Fibroblast of lung (primary cell): ENCODE results near the gene VWA3B. TPM values are rescaled to one million over a fixed set of nuclear protein-coding genes. Genes with fewer than 3 reads are reported as not detected.

Experiments used
- DNase-seq, 2 donors: peaks; one replicate each; pipeline versions ENCODE4 v3.0.0 to v3.0.0-alpha.2; 2010; ENCODE audit warnings: low read depth in 2 of 2
- H2AFZ ChIP-seq: 2 replicates; pipeline ENCODE4 v1.5.1; 2012; ENCODE audit warnings: low read length, control low read depth, inconsistent platforms
- H3K27ac ChIP-seq: 2 replicates; pipeline ENCODE4 v1.5.1; 2011; ENCODE audit warnings: low read length, control low read depth; ENCODE audit not compliant: insufficient read depth
- H3K27me3 ChIP-seq: 2 replicates; pipeline ENCODE4 v1.5.1; 2011; ENCODE audit warnings: mild to moderate bottlenecking, low read length; ENCODE audit not compliant: control insufficient read depth, insufficient read depth
- H3K36me3 ChIP-seq: 2 replicates; pipeline ENCODE4 v1.5.1; 2011; ENCODE audit warnings: low read length; ENCODE audit not compliant: control insufficient read depth, insufficient read depth
- H3K4me1 ChIP-seq: 2 replicates; pipeline ENCODE4 v1.5.1; 2011; ENCODE audit warnings: low read length; ENCODE audit not compliant: control insufficient read depth, insufficient read depth; ENCODE audit errors: extremely low read depth
- H3K4me2 ChIP-seq: 2 replicates; pipeline ENCODE4 v1.5.1; 2011; ENCODE audit warnings: low read length, control low read depth; ENCODE audit not compliant: insufficient read depth; ENCODE audit errors: extremely low read depth
- H3K4me3 ChIP-seq, 4 experiments: fragments of 200-600 bp in 1 of 4; sonication (generic) in 1 of 4; replicated peaks in 1 of 4; 2 replicates each; pipeline ENCODE4 v1.5.1; 2011 to 2016; ENCODE audit warnings: low read length in 4 of 4, low read depth in 3 of 4, mild to moderate bottlenecking in 3 of 4, control low read depth in 2 of 4, inconsistent platforms in 1 of 4, mixed read lengths in 1 of 4; ENCODE audit not compliant: insufficient read depth in 1 of 4; ENCODE audit errors: control extremely low read depth in 1 of 4
- H3K79me2 ChIP-seq: 2 replicates; pipeline ENCODE4 v1.5.1; 2012; ENCODE audit warnings: mild to moderate bottlenecking, low read length, inconsistent platforms; ENCODE audit not compliant: control insufficient read depth, insufficient read depth
- H3K9ac ChIP-seq: 2 replicates; pipeline ENCODE4 v1.5.1; 2011; ENCODE audit warnings: mild to moderate bottlenecking, low read length, control low read depth; ENCODE audit not compliant: insufficient read depth
- H3K9me3 ChIP-seq: 2 replicates; pipeline ENCODE4 v1.5.1; 2012; ENCODE audit warnings: low read depth, low read length; ENCODE audit not compliant: control insufficient read depth, insufficient read depth
- H4K20me1 ChIP-seq: 2 replicates; pipeline ENCODE4 v1.5.1; 2011; ENCODE audit warnings: low read length; ENCODE audit not compliant: control insufficient read depth, insufficient read depth; ENCODE audit errors: extremely low read depth
- EZH2 ChIP-seq: IDR thresholded peaks from 2 replicates; pipeline ENCODE4 v1.5.1; 2012; ENCODE audit warnings: low read length, control low read depth, mild to moderate bottlenecking; ENCODE audit errors: missing control alignments
- polyA plus RNA-seq, 2 donors: library from polyadenylated mRNA; depleted of rRNA in 1 of 2; stranded (reverse) in 1 of 2; unstranded in 1 of 2; fragments of >200 nt; gene quantifications; 2 replicates each; pipeline ENCODE4 v1.2.1, GENCODE V29; 2011 to 2012; ENCODE audit warnings: missing spikeins in 1 of 2
- total RNA-seq: library from RNA; depleted of rRNA; stranded (reverse); fragments of >200 nt; gene quantifications from 2 replicates; pipeline ENCODE4 v1.2.1, GENCODE V29; 2014
- TF ChIP-seq, protein P1 (sequence below), 2 donors: IDR thresholded peaks in 1 of 2; conservative IDR thresholded peaks in 1 of 2; 1 replicate in 1 of 2; 2 replicates in 1 of 2; pipeline ENCODE4 v1.5.1; 2011 to 2012; ENCODE audit warnings: low read length in 2 of 2, control low read depth in 1 of 2, inconsistent platforms in 1 of 2, low read depth in 1 of 2, mild to moderate bottlenecking in 1 of 2

The VWA3B gene
- total and polyA plus RNA-seq, 2 donors (not counting 1 experiment from before 2014, with no cell fraction given): 0.17 TPM; not detected in 1

DNA sequence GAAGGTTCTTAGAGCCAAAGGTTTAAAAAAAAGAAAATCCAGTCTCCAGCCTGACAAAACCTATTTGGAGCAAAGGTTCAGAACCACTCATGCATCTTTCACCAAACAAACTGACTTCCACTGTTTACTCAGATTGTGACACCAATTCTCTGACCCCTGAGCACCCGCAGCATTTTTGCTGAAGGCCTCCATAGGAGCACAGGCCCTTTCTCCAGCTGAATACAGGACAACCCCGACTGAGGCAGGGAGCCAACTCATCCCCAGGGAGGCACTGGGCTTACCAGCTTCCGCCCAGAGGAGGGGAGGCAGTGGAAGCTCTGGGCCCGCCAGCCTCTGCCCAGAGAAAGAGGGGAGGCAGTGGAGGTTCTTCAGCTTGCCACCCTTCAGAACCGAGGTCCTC is 208.3 kb downstream of the VWA3B start:
- no peak overlapping the region for H3K4me2 ChIP-seq
- TF ChIP-seq, protein P1, sequence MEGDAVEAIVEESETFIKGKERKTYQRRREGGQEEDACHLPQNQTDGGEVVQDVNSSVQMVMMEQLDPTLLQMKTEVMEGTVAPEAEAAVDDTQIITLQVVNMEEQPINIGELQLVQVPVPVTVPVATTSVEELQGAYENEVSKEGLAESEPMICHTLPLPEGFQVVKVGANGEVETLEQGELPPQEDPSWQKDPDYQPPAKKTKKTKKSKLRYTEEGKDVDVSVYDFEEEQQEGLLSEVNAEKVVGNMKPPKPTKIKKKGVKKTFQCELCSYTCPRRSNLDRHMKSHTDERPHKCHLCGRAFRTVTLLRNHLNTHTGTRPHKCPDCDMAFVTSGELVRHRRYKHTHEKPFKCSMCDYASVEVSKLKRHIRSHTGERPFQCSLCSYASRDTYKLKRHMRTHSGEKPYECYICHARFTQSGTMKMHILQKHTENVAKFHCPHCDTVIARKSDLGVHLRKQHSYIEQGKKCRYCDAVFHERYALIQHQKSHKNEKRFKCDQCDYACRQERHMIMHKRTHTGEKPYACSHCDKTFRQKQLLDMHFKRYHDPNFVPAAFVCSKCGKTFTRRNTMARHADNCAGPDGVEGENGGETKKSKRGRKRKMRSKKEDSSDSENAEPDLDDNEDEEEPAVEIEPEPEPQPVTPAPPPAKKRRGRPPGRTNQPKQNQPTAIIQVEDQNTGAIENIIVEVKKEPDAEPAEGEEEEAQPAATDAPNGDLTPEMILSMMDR (conservative IDR thresholded peaks at IDR 0.05 in 1 of 2, IDR thresholded peaks at IDR 0.05 in 1 of 2; ENCODE audit: low read depth in 1 of 2, low read length in 2 of 2): no peak
- TF ChIP-seq EZH2: no peak

DNA sequence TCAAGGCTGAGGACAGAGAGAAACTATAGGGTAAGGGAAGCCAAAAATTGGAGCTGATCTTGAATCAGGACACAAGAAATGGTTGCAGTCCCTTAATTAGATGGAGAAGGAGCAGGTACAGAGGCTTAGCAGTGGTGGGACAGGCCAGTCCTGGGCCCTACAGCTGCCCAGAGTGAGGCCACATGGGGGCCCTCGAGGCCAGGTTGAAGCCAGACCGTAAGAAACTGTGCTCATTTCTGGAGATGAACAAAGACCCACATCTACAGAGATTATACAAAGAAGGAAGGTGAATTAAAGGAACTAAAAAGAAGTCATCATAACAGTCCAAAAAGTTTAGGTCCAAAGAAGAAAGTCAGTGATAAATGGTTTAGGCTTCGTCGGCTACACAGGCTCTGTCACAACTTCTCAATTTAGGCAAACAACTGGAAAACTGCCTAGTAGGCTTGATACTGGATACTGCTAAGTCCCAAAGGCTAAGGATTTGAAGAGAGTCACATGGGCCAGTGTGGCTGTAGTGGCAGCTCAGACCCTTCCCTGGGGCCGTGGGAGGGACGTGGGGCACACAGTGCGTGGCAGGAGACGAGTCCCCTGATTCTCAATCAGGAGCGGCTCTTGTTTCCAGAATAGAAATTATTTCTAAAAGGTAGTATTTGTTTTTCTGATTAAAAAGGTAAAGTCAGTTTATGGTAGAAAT is 208.9 kb downstream of the VWA3B start:
- no peaks in the 10 kb centered on the region for H3K4me1 ChIP-seq
- DNase-seq: no peak
- no peak for TF ChIP-seq EZH2
- TF ChIP-seq, protein P1 (conservative IDR thresholded peaks at IDR 0.05 in 1 of 2, IDR thresholded peaks at IDR 0.05 in 1 of 2; ENCODE audit: low read depth in 1 of 2, low read length in 2 of 2): no peak
- no peak overlapping the region for H3K27ac ChIP-seq
- no peak overlapping the region for H3K4me3 ChIP-seq
- no peaks in the 10 kb centered on the region for H3K36me3 ChIP-seq
- peaks cover 3% of the 10 kb centered on the region for H3K27me3 ChIP-seq
- no peak overlapping the region for H2AFZ ChIP-seq
- no peak overlapping the region for H3K4me2 ChIP-seq
- H3K9ac ChIP-seq: no peak overlapping the region
- H4K20me1 ChIP-seq: no peaks in the 10 kb centered on the region
- H3K79me2 ChIP-seq: no peaks in the 10 kb centered on the region
- no peaks in the 10 kb centered on the region for H3K9me3 ChIP-seq

More for the DNA sequence above, 208.3 kb downstream of the VWA3B start:
- Histone ChIP-seq H3K27me3 (peaks cover 2% of the 10 kb centered on the region), H3K27ac (no peak overlapping the region), H3K9ac (no peak overlapping the region), H3K9me3 (no peaks in the 10 kb centered on the region), H3K79me2 (no peaks in the 10 kb centered on the region), H3K4me1 (no peaks in the 10 kb centered on the region), H4K20me1 (no peaks in the 10 kb centered on the region), H3K4me3 (no peak overlapping the region), H3K36me3 (no peaks in the 10 kb centered on the region), H2AFZ (no peak overlapping the region)
- no peak for DNase-seq

DNA sequence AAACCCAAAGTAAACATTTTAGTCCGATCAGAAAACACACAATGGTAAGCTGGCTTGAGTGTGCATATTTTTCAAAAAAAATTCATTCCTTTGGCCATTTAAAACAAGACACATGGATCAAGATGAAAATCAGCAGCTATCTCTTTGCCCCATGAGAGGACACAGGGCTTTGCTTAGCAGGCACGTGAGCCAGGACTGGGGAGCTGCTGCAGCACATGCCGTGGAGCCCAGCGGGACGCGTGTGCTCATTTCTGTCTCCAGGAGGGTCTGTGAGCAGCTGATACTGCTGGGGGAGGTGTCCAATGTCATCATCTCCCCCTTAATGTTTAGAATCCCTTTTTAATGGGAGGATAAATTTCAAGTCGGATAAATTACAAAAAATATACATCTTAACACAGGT is 209.5 kb downstream of the VWA3B start:
- no peaks in the 10 kb centered on the region for H3K79me2 ChIP-seq
- no peaks in the 10 kb centered on the region for H3K9me3 ChIP-seq

More for the DNA sequence above, 209.5 kb downstream of the VWA3B start:
- no peaks in the 10 kb centered on the region for H4K20me1 ChIP-seq
- no peak overlapping the region for H3K4me3 ChIP-seq
- H3K9ac ChIP-seq: no peak overlapping the region
- peaks cover 3% of the 10 kb centered on the region for H3K27me3 ChIP-seq
- H3K4me1 ChIP-seq: no peaks in the 10 kb centered on the region
- TF ChIP-seq, protein P1 (conservative IDR thresholded peaks at IDR 0.05 in 1 of 2, IDR thresholded peaks at IDR 0.05 in 1 of 2; ENCODE audit: low read depth in 1 of 2, low read length in 2 of 2): no peak
- no peak for DNase-seq
- H2AFZ ChIP-seq: no peak overlapping the region
- H3K27ac ChIP-seq: no peak overlapping the region
- no peak overlapping the region for H3K4me2 ChIP-seq
- H3K36me3 ChIP-seq: no peaks in the 10 kb centered on the region
